ACC112 (cell line): ENCODE measurements around the gene TMCO2.
A peak's percentile ranks its signal among the peaks of the same experiment; 100 is the strongest.

ENCODE experiments used
- H2AFZ ChIP-seq: fragments of 200-600 bp; sonication (generic); one replicate; pipeline ENCODE4 v1.6.0; 2017; ENCODE audit warnings: antibody characterized with exemption, low read length; ENCODE audit not compliant: unreplicated experiment
- H3K27ac ChIP-seq: fragments of 200-600 bp; sonication (generic); 2 replicates; pipeline ENCODE4 v1.5.1; 2014; ENCODE audit warnings: low read depth, mild to moderate bottlenecking, antibody characterized with exemption, low read length, moderate library complexity
- H3K27me3 ChIP-seq: fragments of 200-600 bp; sonication (generic); 2 replicates; pipeline ENCODE4 v1.6.1; 2014; ENCODE audit warnings: mild to moderate bottlenecking, antibody characterized with exemption, low read length, moderate library complexity, mixed read lengths; ENCODE audit not compliant: insufficient read depth
- H3K36me3 ChIP-seq: fragments of 200-600 bp; sonication (generic); 2 replicates; pipeline ENCODE4 v1.6.1; 2016; ENCODE audit warnings: mild to moderate bottlenecking, antibody characterized with exemption, low read length, moderate library complexity, mixed read lengths; ENCODE audit not compliant: insufficient read depth
- H3K4me1 ChIP-seq: fragments of 200-600 bp; sonication (generic); one replicate; pipeline ENCODE4 v1.6.1; 2016; ENCODE audit warnings: low read length, mixed read lengths; ENCODE audit not compliant: insufficient read depth, unreplicated experiment, control insufficient read depth
- H3K4me3 ChIP-seq: fragments of 200-600 bp; sonication (generic); 2 replicates; pipeline ENCODE4 v1.5.1; 2014; ENCODE audit warnings: mild to moderate bottlenecking, low read depth, low read length
- H3K79me2 ChIP-seq: fragments of 200-600 bp; sonication (generic); one replicate; pipeline ENCODE4 v1.6.0; 2016; ENCODE audit warnings: low read length; ENCODE audit not compliant: control insufficient read depth, unreplicated experiment, insufficient read depth

Gene TMCO2

GRCh38 chr1:40240390-40240789 is 7.3 kb upstream of the TMCO2 start:
- H3K27ac ChIP-seq: peak overlapping the region; percentile 16
- no peaks in the 10 kb centered on the region for H3K27me3 ChIP-seq
- no peak overlapping the region for H3K4me3 ChIP-seq
- peaks cover 53% of the 10 kb centered on the region for H3K4me1 ChIP-seq
- H3K36me3 ChIP-seq: peaks cover 36% of the 10 kb centered on the region
- no peaks in the 10 kb centered on the region for H3K79me2 ChIP-seq
- no peak overlapping the region for H2AFZ ChIP-seq

GRCh38 chr1:40241362-40241761 is 6.4 kb upstream of the TMCO2 start:
- Histone ChIP-seq H3K4me3 (peak overlapping the region; percentile 4; the same call in 1 of the 2 replicates), H3K27ac (peak overlapping the region; percentile 83), H3K36me3 (peaks cover 26% of the 10 kb centered on the region), H2AFZ (no peak overlapping the region), H3K27me3 (no peaks in the 10 kb centered on the region), H3K4me1 (peaks cover 55% of the 10 kb centered on the region), H3K79me2 (no peaks in the 10 kb centered on the region)

- peak overlapping the region; percentile 83 for H3K27ac ChIP-seq
- peaks cover 8% of the 10 kb centered on the region for H3K36me3 ChIP-seq
- H2AFZ ChIP-seq: no peak overlapping the region
- peaks cover 50% of the 10 kb centered on the region for H3K4me1 ChIP-seq
- no peaks in the 10 kb centered on the region for H3K79me2 ChIP-seq
- H3K4me3 ChIP-seq: no peak overlapping the region
- H3K27me3 ChIP-seq: no peaks in the 10 kb centered on the region
Observed at GRCh38 chr1:40243351-40243750, 4.4 kb upstream of the TMCO2 start.

- Histone ChIP-seq H3K27ac (peak overlapping the region; percentile 83), H3K27me3 (no peaks in the 10 kb centered on the region), H3K4me1 (peaks cover 45% of the 10 kb centered on the region)
Observed at GRCh38 chr1:40244138-40244744, 3.5 kb upstream of the TMCO2 start.

GRCh38 chr1:40245686-40246085 is 2.1 kb upstream of the TMCO2 start:
- Histone ChIP-seq H3K79me2 (no peaks in the 10 kb centered on the region), H3K27ac (no peak overlapping the region), H3K27me3 (no peaks in the 10 kb centered on the region), H3K36me3 (no peaks in the 10 kb centered on the region), H2AFZ (no peak overlapping the region), H3K4me1 (peaks cover 43% of the 10 kb centered on the region), H3K4me3 (no peak overlapping the region)

More at GRCh38 chr1:40244138-40244744, 3.5 kb upstream of the TMCO2 start:
- H2AFZ ChIP-seq: no peak overlapping the region
- H3K79me2 ChIP-seq: no peaks in the 10 kb centered on the region
- no peaks in the 10 kb centered on the region for H3K36me3 ChIP-seq
- no peak overlapping the region for H3K4me3 ChIP-seq

GRCh38 chr1:40248412-40248811 is 675 bp downstream of the TMCO2 start:
- H3K27me3 ChIP-seq: no peaks in the 10 kb centered on the region
- H3K79me2 ChIP-seq: no peaks in the 10 kb centered on the region
- H2AFZ ChIP-seq: no peak overlapping the region
- no peak overlapping the region for H3K27ac ChIP-seq
- H3K4me3 ChIP-seq: no peak overlapping the region
- H3K36me3 ChIP-seq: no peaks in the 10 kb centered on the region
- H3K4me1 ChIP-seq: peaks cover 22% of the 10 kb centered on the region

- Histone ChIP-seq H3K4me3 (no peak overlapping the region), H3K4me1 (peaks cover 8% of the 10 kb centered on the region), H3K27me3 (no peaks in the 10 kb centered on the region), H3K79me2 (peaks cover 18% of the 10 kb centered on the region), H3K36me3 (no peaks in the 10 kb centered on the region), H2AFZ (no peak overlapping the region), H3K27ac (no peak overlapping the region)
Observed at GRCh38 chr1:40251456-40251855, 3.7 kb downstream of the TMCO2 start.

GRCh38 chr1:40252601-40253000 is 4.9 kb downstream of the TMCO2 start:
- H3K79me2 ChIP-seq: peaks cover 28% of the 10 kb centered on the region
- no peaks in the 10 kb centered on the region for H3K36me3 ChIP-seq
- H3K4me3 ChIP-seq: no peak overlapping the region
- no peaks in the 10 kb centered on the region for H3K27me3 ChIP-seq
- H3K27ac ChIP-seq: no peak overlapping the region
- H2AFZ ChIP-seq: no peak overlapping the region
- peaks cover 10% of the 10 kb centered on the region for H3K4me1 ChIP-seq

- Histone ChIP-seq H3K27ac (no peak overlapping the region), H2AFZ (no peak overlapping the region), H3K27me3 (no peaks in the 10 kb centered on the region), H3K79me2 (peaks cover 47% of the 10 kb centered on the region), H3K4me3 (no peak overlapping the region), H3K36me3 (peaks cover 1% of the 10 kb centered on the region; the same call in 1 of the 2 replicates), H3K4me1 (peaks cover 18% of the 10 kb centered on the region)
Observed at GRCh38 chr1:40255231-40255630, 7.5 kb downstream of the TMCO2 start.

GRCh38 chr1:40256401-40257084 is 8.8 kb downstream of the TMCO2 start:
- Histone ChIP-seq H2AFZ (peak overlapping the region; percentile 96), H3K79me2 (peaks cover 56% of the 10 kb centered on the region), H3K27ac (peak overlapping the region; percentile 97), H3K36me3 (peaks cover 12% of the 10 kb centered on the region), H3K27me3 (no peaks in the 10 kb centered on the region), H3K4me3 (peak overlapping the region; percentile 90), H3K4me1 (peaks cover 22% of the 10 kb centered on the region)

GRCh38 chr1:40257313-40257687 is 9.6 kb downstream of the TMCO2 start:
- H2AFZ ChIP-seq: peak overlapping the region; percentile 96
- H3K27ac ChIP-seq: peak overlapping the region; percentile 97
- no peaks in the 10 kb centered on the region for H3K27me3 ChIP-seq
- peak overlapping the region; percentile 90 for H3K4me3 ChIP-seq
- H3K79me2 ChIP-seq: peaks cover 56% of the 10 kb centered on the region
- peaks cover 22% of the 10 kb centered on the region for H3K4me1 ChIP-seq
- peaks cover 17% of the 10 kb centered on the region for H3K36me3 ChIP-seq
